HepG2 (cell line): ENCODE measurements around the gene SLTM. TPM values are rescaled to one million over a fixed set of nuclear protein-coding genes. Genes with fewer than 3 reads are reported as not detected.
"Not testable (repeated sequence)": the region's sequence is repeated elsewhere in the genome, so short reads cannot be mapped to it uniquely, and the experiment has no call there.

Experiments
- ATAC-seq: fragments of 200-7000 bp; cut with Tn5 transposase; 3 replicates; pipeline ENCODE4 v1.9.1; 2020; ENCODE audit warnings: mild to moderate bottlenecking, moderate library complexity
- BruUV-seq: library from RNA; stranded (reverse); fragments of 400-500 nt; replicated peaks from 2 replicates; lab custom pipeline; 2021; lab: Mats Ljungman, UMichigan
- CTCF ChIA-PET: fragments of 300-600 bp; formaldehyde crosslinking; extraction: SDS; loops from one replicate; lab custom pipeline; 2021; ENCODE audit warnings: low total read pairs, inconsistent platforms, low intra/inter-chr PET ratio; lab: Yijun Ruan, JAX
- POLR2A ChIA-PET: fragments of 350-600 bp; sonication (Branson Sonifier 250); formaldehyde crosslinking; loops from one replicate; lab custom pipeline; 2020; ENCODE audit warnings: antibody characterized with exemption, inconsistent platforms; lab: Yijun Ruan, JAX
- DNase-seq: peaks from one replicate; pipeline ENCODE4 v3.0.0-alpha.2; 2015; ENCODE audit warnings: low spot score
- FAIRE-seq: peaks from 3 replicates; lab custom pipeline; 2011; peaks lifted over from hg19 to GRCh38; lab: Jason Lieb, UNC
- H2AFZ ChIP-seq: one replicate; pipeline ENCODE4 v1.6.1; 2011; ENCODE audit warnings: low read length, inconsistent platforms
- H3K27ac ChIP-seq: fragments of 300-600 bp; 3 replicates; pipeline ENCODE4 v1.8.0; 2011; ENCODE audit warnings: mixed run types, mild to moderate bottlenecking, mixed read lengths, low read length, inconsistent platforms; ENCODE audit not compliant: insufficient read depth; ENCODE audit errors: extremely low read length
- H3K27me3 ChIP-seq, 2 experiments: fragments of 200-600 bp in 1 of 2; 2 replicates in 1 of 2; 3 replicates in 1 of 2; pipeline versions ENCODE4 v1.6.0 to v1.8.0; 2011; ENCODE audit warnings: low read length in 2 of 2, mild to moderate bottlenecking in 2 of 2, moderate library complexity in 2 of 2, inconsistent platforms in 1 of 2; ENCODE audit not compliant: insufficient read depth in 2 of 2, control insufficient read depth in 1 of 2
- H3K36me3 ChIP-seq, 2 experiments: fragments of 200-600 bp in 1 of 2; replicated peaks in 1 of 2; 2 replicates in 1 of 2; 3 replicates in 1 of 2; pipeline versions ENCODE4 v1.5.1 to v1.8.0; 2011; ENCODE audit warnings: low read length in 2 of 2, inconsistent platforms in 1 of 2; ENCODE audit not compliant: insufficient read depth in 2 of 2, control insufficient read depth in 1 of 2
- H3K4me1 ChIP-seq: 2 replicates; pipeline ENCODE4 v1.5.1; 2012; ENCODE audit warnings: low read length, inconsistent platforms; ENCODE audit not compliant: insufficient read depth
- H3K4me2 ChIP-seq: 2 replicates; pipeline ENCODE4 v1.6.0; 2011; ENCODE audit warnings: low read depth, low read length, inconsistent platforms
- H3K4me3 ChIP-seq, 3 experiments: fragments of 200-600 bp in 1 of 3; sonication (generic), shearing (Covaris generic) in 1 of 3; replicated peaks in 1 of 3; 2 replicates each; pipeline ENCODE4 v1.5.1; 2011 to 2016; ENCODE audit warnings: low read length in 3 of 3, inconsistent platforms in 2 of 3, low read depth in 2 of 3, mild to moderate bottlenecking in 2 of 3, control low read depth in 1 of 3, mixed read lengths in 1 of 3; ENCODE audit not compliant: insufficient read depth in 1 of 3
- H3K79me2 ChIP-seq: one replicate; pipeline ENCODE4 v1.6.1; 2011; ENCODE audit warnings: low read length, inconsistent platforms; ENCODE audit not compliant: insufficient read depth
- H3K9ac ChIP-seq: 2 replicates; pipeline ENCODE4 v1.6.0; 2011; ENCODE audit warnings: mild to moderate bottlenecking, low read depth, low read length, inconsistent platforms; ENCODE audit not compliant: insufficient read depth
- H3K9me3 ChIP-seq: 2 replicates; pipeline ENCODE4 v1.5.1; 2012; ENCODE audit warnings: mild to moderate bottlenecking, low read length
- H4K20me1 ChIP-seq: 2 replicates; pipeline ENCODE4 v1.6.0; 2011; ENCODE audit warnings: inconsistent platforms, mild to moderate bottlenecking, low read length, moderate library complexity; ENCODE audit not compliant: insufficient read depth
- ASH2L ChIP-seq: fragments of 300-600, 200-600 bp; sonication (generic); IDR thresholded peaks from 2 replicates; pipeline ENCODE4 v1.7.0; 2017; ENCODE audit warnings: low read depth, mild to moderate bottlenecking, moderate library complexity, mixed read lengths, low read length; ENCODE audit not compliant: insufficient read length
- HIVEP1 ChIP-seq: sonication (generic); formaldehyde crosslinking; IDR thresholded peaks from 2 replicates; pipeline ENCODE4 v1.4.0; 2020; ENCODE audit warnings: mild to moderate bottlenecking, missing genetic modification reagents
- NAIF1 ChIP-seq: sonication (generic); formaldehyde crosslinking; IDR thresholded peaks from 2 replicates; pipeline ENCODE4 v1.5.0; 2020; ENCODE audit warnings: mild to moderate bottlenecking, missing genetic modification reagents, borderline replicate concordance
- POLR2A ChIP-seq, 2 experiments: IDR thresholded peaks; 2 replicates each; pipeline ENCODE4 v1.6.1; 2011; ENCODE audit warnings: low read depth in 2 of 2, low read length in 2 of 2, mild to moderate bottlenecking in 1 of 2, moderate library complexity in 1 of 2; ENCODE audit not compliant: insufficient read depth in 1 of 2
- RARA ChIP-seq: IDR thresholded peaks from 2 replicates; pipeline ENCODE4 v1.6.1; 2016; ENCODE audit warnings: missing genetic modification reagents, missing compliant biosample characterization
- RBM22 ChIP-seq: fragments of 200-400 bp; formaldehyde crosslinking; optimal IDR thresholded peaks from 2 replicates; pipeline ENCODE3; 2017; ENCODE audit warnings: mild to moderate bottlenecking, low read length, moderate library complexity
- REL ChIP-seq: sonication (generic); formaldehyde crosslinking; conservative IDR thresholded peaks from 2 replicates; pipeline ENCODE4 v1.8.0; 2022; ENCODE audit warnings: mild to moderate bottlenecking, missing genetic modification reagents, moderate library complexity
- ZSCAN25 ChIP-seq: sonication (generic); formaldehyde crosslinking; IDR thresholded peaks from 2 replicates; pipeline ENCODE4 v1.8.0; 2022; ENCODE audit warnings: mild to moderate bottlenecking, missing genetic modification reagents
- WGBS: methylation state at CpG from one replicate; pipeline ENCODE4 v1.1.6; 2017; ENCODE audit warnings: low lambda C conversion rate; 5-methylcytosine and 5-hydroxymethylcytosine counted together
- in situ Hi-C: cut with HindIII; loops from 2 replicates; pipeline ENCODE4 v1.10.0; 2017; ENCODE audit warnings: low pct_unique_long_range_greater_than_20kb; ENCODE audit not compliant: extremely low pct_ligation_motif_present
- intact Hi-C: fragments of 100-400 bp; cut with micrococcal nuclease; formaldehyde crosslinking; loops from one replicate; pipeline ENCODE4 v1.10.0; 2022; ENCODE audit not compliant: unreplicated experiment
- polyA plus RNA-seq, 8 experiments: library from polyadenylated mRNA; depleted of rRNA in 3 of 8; stranded (reverse) in 7 of 8; unstranded in 1 of 8; fragments of >200 nt; fragmentation: Illumina TruSeq in 4 of 8; extraction: Trizol in 4 of 8; gene quantifications; 2 replicates each; pipeline versions ENCODE4 v1.2.1 to v1.2.3, GENCODE V29; 2011 to 2016; ENCODE audit warnings: low read depth in 4 of 8, missing spikeins in 1 of 8, mixed read lengths in 1 of 8; ENCODE audit not compliant: insufficient read depth in 1 of 8
- total RNA-seq, 5 experiments: library from RNA; depleted of rRNA; stranded (reverse); fragments of >200 nt; fragmentation: Illumina TruSeq; extraction: Trizol; gene quantifications; 2 replicates each; pipeline ENCODE4 v1.2.3, GENCODE V29; 2016; ENCODE audit warnings: low read depth in 1 of 5

The SLTM gene
- total and polyA plus RNA-seq, 2 of the 13 experiments (the other 11 are each of a cell fraction or from before 2014, with no cell fraction given), result 22.0 to 64.2 TPM

- H3K9ac ChIP-seq, result no peak overlapping the region
- peaks cover 21 to 93% of the 10 kb centered on the region in 2 experiments for H3K36me3 ChIP-seq
- in situ Hi-C loops (no loop called here), intact Hi-C loops (no loop called here)
- ATAC-seq (no peak), FAIRE-seq (no peak), DNase-seq (no peak)
- no peak overlapping the region for H2AFZ ChIP-seq
- H3K4me1 ChIP-seq, result no peaks in the 10 kb centered on the region
- no peak overlapping the region for H3K4me3 ChIP-seq
- no peaks in the 10 kb centered on the region; the same call in 1 of the 2 replicates for H4K20me1 ChIP-seq
- no peak for TF ChIP-seq REL (CRISPR knock-in tag)
- no peak for TF ChIP-seq RARA (CRISPR knock-in tag)
- TF ChIP-seq ASH2L, result no peak
- TF ChIP-seq NAIF1, result no peak
- TF ChIP-seq ZSCAN25 (CRISPR knock-in tag), result no peak
- TF ChIP-seq POLR2A (IDR thresholded peaks at IDR 0.05; ENCODE audit: insufficient read depth in 1 of 2, low read depth in 2 of 2, low read length in 2 of 2), result no peak
- H3K79me2 ChIP-seq, result no peaks in the 10 kb centered on the region
- ChIA-PET CTCF (no interaction called here), POLR2A (interaction anchor here (1.6 kb wide), 1 partner anchor 23 kb away, joined by 3 read pairs; no protein-coding TSS in a partner anchor)
- no peaks in the 10 kb centered on the region for H3K9me3 ChIP-seq
- H3K27me3 ChIP-seq, result no peaks in the 10 kb centered on the region
- H3K27ac ChIP-seq, result no peak overlapping the region
- no TSS peak for BruUV-seq
- 97% methylated on average over 7 of the region's 7 CpGs for WGBS
- no peak overlapping the region for H3K4me2 ChIP-seq
Measured at GRCh38 chr15:58889363-58889762, 44.1 kb downstream of the SLTM start.

- H3K4me2 ChIP-seq, result no peak overlapping the region
- no peak overlapping the region for H3K4me3 ChIP-seq
- BruUV-seq, result no TSS peak
- ATAC-seq, result no peak
- intact Hi-C loops, result no loop called here
- no peak for DNase-seq
- 98% methylated on average over 12 of the region's 12 CpGs for WGBS
- no peaks in the 10 kb centered on the region for H3K27me3 ChIP-seq
- H3K79me2 ChIP-seq, result no peaks in the 10 kb centered on the region
- H3K4me1 ChIP-seq, result no peaks in the 10 kb centered on the region
- POLR2A ChIA-PET, result interaction anchor here (1.7 kb wide), 1 partner anchor 22 kb away, joined by 3 read pairs; no protein-coding TSS in a partner anchor
- no peak for TF ChIP-seq HIVEP1 (CRISPR knock-in tag)
- peak; percentile 93 for TF ChIP-seq RBM22
- in situ Hi-C loops, result no loop called here
- H4K20me1 ChIP-seq, result no peaks in the 10 kb centered on the region; the same call in 1 of the 2 replicates
- H3K9me3 ChIP-seq, result no peaks in the 10 kb centered on the region
- H3K9ac ChIP-seq, result no peak overlapping the region
- no peak overlapping the region for H2AFZ ChIP-seq
- H3K36me3 ChIP-seq, result peaks cover 29 to 89% of the 10 kb centered on the region in 2 experiments
- CTCF ChIA-PET, result no interaction called here
- no peak overlapping the region for H3K27ac ChIP-seq
- FAIRE-seq, result no peak
Measured at GRCh38 chr15:58886921-58887320, 46.6 kb downstream of the SLTM start.

- H3K9ac ChIP-seq, H2AFZ ChIP-seq, H3K27me3 ChIP-seq, FAIRE-seq, H3K4me3 ChIP-seq, intact Hi-C loops, DNase-seq, H3K9me3 ChIP-seq, H3K79me2 ChIP-seq, H4K20me1 ChIP-seq, BruUV-seq, ATAC-seq, CTCF ChIA-PET, H3K4me2 ChIP-seq, H3K4me1 ChIP-seq, H3K27ac ChIP-seq, in situ Hi-C loops: not testable (repeated sequence)
- peaks cover 25 to 90% of the 10 kb centered on the region in 2 experiments for H3K36me3 ChIP-seq
- 95% methylated on average over 3 of the region's 3 CpGs for WGBS
- POLR2A ChIA-PET, result interaction anchor here (0.9 to 1.2 kb wide), 2 partner anchors 18 to 19 kb away, joined by 3 read pairs; no protein-coding TSS in a partner anchor
Measured at GRCh38 chr15:58883926-58884325, 49.6 kb downstream of the SLTM start.
